ENCODE results near the gene NEURL2. TPM values are rescaled to one million over a fixed set of nuclear protein-coding genes. Genes with fewer than 3 reads are reported as not detected.
A peak's percentile ranks its signal among the peaks of the same experiment; 100 is the strongest.

NEURL2 gene
- total RNA-seq, 4 donors from 2014 or later: 4.1 to 6.5 (median 5.5) TPM

DNA sequence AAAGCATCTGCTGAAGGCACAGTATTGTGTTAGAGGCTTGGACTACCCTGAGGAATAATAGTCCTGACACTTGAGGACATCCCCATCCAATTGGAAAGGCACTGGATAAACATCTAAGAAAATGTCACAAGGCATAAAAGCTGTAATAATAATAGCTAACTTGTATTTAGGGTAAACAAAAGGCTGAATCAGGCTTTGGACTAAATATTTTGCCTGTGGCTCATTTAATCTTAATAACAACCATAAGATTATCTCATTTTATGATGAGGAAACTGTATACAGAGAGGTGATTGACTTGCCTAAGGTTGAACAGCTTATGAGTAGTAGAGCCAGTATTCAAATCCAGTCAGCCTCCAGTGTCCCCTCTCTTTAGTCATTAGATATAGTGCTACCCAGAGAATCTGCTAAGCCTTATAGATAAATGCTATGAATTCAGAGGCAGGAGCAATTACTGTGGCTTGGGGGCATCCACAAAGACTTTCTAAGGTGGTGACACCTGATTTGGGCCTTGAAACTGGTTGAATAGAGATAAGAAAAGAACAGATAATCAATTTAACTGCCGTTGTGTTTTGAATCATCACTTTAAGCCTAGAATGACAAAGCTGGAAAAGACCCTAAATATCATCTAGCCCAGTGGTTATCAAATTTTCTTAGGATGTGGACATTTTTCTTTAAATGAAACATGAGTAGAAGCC is 17.5 kb downstream of the NEURL2 start:
- Histone ChIP-seq H3K4me3 (no peak overlapping the region), H3K27me3 (no peaks in the 10 kb centered on the region), H3K36me3 (peaks cover 0 to 22% (median 5%) of the 10 kb centered on the region in 3 donors), H3K4me1 (no peaks in the 10 kb centered on the region), H3K27ac (peak overlapping the region in 1 of 4 donors; percentile 57), H3K9me3 (no peaks in the 10 kb centered on the region)
- no peak for DNase-seq
- intact Hi-C loops (cut with DNase I): no loop called here
- TF ChIP-seq, protein P1, sequence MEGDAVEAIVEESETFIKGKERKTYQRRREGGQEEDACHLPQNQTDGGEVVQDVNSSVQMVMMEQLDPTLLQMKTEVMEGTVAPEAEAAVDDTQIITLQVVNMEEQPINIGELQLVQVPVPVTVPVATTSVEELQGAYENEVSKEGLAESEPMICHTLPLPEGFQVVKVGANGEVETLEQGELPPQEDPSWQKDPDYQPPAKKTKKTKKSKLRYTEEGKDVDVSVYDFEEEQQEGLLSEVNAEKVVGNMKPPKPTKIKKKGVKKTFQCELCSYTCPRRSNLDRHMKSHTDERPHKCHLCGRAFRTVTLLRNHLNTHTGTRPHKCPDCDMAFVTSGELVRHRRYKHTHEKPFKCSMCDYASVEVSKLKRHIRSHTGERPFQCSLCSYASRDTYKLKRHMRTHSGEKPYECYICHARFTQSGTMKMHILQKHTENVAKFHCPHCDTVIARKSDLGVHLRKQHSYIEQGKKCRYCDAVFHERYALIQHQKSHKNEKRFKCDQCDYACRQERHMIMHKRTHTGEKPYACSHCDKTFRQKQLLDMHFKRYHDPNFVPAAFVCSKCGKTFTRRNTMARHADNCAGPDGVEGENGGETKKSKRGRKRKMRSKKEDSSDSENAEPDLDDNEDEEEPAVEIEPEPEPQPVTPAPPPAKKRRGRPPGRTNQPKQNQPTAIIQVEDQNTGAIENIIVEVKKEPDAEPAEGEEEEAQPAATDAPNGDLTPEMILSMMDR (IDR thresholded peaks at IDR 0.05): no peak
- WGBS, 2 donors: 73 to 83% methylated on average over 1 of the region's 1 CpG

DNA sequence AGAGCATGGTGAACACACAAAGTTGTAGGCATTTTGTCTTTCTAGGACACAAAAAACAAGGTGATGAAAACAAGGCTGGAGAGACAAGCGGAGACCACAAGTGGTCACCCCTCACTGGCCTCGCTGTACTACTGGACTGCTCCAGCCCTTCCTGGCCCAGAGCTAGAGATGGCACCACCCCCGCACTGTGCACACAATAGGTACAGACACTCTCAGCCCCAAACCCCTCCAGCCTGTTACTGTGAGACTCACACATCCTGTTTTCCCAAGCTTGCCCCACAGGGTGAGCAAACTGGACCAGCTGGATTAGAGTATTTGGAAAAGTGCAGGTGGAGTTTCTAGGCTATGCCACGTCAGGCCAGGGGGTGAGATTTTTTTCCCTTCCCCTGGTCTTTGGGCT is 18.4 kb downstream of the NEURL2 start:
- no peaks in the 10 kb centered on the region for H3K9me3 ChIP-seq
- no peak for DNase-seq
- no peaks in the 10 kb centered on the region for H3K4me1 ChIP-seq
- H3K4me3 ChIP-seq: no peak overlapping the region
- intact Hi-C loops (cut with DNase I): no loop called here
- 83 to 89% methylated on average over 4 of the region's 4 CpGs for WGBS, 2 donors
- H3K36me3 ChIP-seq: peaks cover 0 to 12% (median 5%) of the 10 kb centered on the region in 3 donors
- no peaks in the 10 kb centered on the region for H3K27me3 ChIP-seq
- peak overlapping the region in 2 of 4 donors; percentile 20 to 57 for H3K27ac ChIP-seq
- no peak for TF ChIP-seq POLR2A (IDR thresholded peaks at IDR 0.05)
- TF ChIP-seq, protein P1 (IDR thresholded peaks at IDR 0.05): no peak

DNA sequence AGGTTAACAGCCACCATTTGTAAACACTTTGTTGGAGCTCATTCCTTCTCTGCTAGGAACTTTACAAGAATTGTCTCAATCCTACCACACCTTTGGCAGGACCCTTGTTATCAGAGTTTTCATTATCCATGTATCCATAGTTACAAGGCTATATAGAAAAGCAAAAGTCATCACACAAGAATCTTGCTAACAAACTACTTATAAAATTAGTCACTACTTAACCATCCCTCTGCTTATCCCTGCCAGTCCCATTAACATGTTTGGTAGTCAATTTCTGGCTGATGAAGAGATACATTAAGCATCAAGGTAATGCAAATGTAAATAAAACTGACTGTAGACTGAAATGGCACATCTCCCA is 23.2 kb downstream of the NEURL2 start:
- no peaks in the 10 kb centered on the region for H3K9me3 ChIP-seq
- intact Hi-C loops (cut with DNase I): no loop called here
- no peaks in the 10 kb centered on the region for H3K27me3 ChIP-seq
- no peak overlapping the region for H3K27ac ChIP-seq
- H3K4me3 ChIP-seq: no peak overlapping the region
- no peaks in the 10 kb centered on the region for H3K36me3 ChIP-seq
- DNase-seq: no peak
- TF ChIP-seq, protein P1 (IDR thresholded peaks at IDR 0.05): no peak
- TF ChIP-seq POLR2A (IDR thresholded peaks at IDR 0.05): no peak
- no peaks in the 10 kb centered on the region for H3K4me1 ChIP-seq

DNA sequence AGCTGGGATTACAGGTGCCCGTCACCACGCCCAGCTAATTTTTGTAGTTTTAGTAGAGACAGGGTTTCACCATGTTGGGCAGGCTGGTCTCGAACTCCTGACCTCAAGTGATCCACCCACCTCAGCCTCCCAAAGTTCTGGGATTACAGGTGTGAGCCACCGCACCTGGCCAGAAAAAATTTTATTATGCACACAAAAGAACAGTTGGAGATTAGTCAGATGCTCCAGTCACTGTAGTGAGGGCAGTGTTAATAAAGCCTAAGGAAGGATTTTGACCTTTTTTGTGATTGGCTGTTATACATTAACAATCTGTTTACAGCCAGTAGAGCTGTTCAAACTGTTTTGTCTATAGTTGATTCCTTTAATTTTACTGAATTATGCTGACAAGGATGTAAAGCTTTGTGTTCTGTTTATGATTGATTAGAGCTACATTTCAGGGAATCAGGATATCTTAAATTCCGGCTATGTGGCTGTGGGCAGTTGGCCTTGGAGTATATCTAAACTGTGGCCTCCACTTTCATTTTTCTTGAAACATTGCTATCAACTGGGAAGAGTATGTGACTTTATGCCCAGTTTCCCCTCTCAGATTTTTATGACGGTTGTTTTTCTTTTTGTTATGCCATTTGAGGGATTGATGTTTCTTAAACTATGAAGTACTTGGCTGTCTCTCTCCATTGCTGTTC is 23.7 kb downstream of the NEURL2 start:
- Histone ChIP-seq H3K36me3 (no peaks in the 10 kb centered on the region), H3K27me3 (no peaks in the 10 kb centered on the region), H3K4me1 (no peaks in the 10 kb centered on the region), H3K27ac (no peak overlapping the region), H3K9me3 (no peaks in the 10 kb centered on the region), H3K4me3 (no peak overlapping the region)
- WGBS, 2 donors: 69 to 96% methylated on average over 6 of the region's 6 CpGs
- DNase-seq: no peak
- TF ChIP-seq POLR2A (IDR thresholded peaks at IDR 0.05): no peak
- TF ChIP-seq, protein P1 (IDR thresholded peaks at IDR 0.05): no peak
- intact Hi-C loops (cut with DNase I): no loop called here

DNA sequence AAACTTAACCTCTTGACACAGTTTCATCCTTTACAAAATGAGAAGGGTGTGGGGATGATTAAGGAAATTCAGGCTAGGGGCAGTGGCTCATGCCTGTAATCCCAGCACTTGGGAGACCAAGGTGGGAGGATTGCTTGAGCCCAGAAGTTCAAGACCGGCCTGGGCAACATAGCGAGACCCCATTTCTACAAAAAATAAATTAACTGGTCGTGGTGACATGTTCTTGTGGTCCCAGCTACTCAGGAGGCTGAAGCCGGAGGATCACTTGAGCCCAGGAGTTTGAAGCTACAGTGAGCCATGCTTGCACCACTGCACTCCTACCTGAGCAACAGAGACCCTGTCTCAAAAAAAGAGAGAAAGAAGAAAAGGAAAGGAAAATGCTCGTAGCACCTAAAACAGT is 24.6 kb downstream of the NEURL2 start:
- Histone ChIP-seq H3K27ac (no peak overlapping the region), H3K27me3 (no peaks in the 10 kb centered on the region), H3K9me3 (no peaks in the 10 kb centered on the region), H3K4me3 (no peak overlapping the region), H3K4me1 (no peaks in the 10 kb centered on the region), H3K36me3 (no peaks in the 10 kb centered on the region)
- DNase-seq: no peak
- whole genome bisulfite sequencing, 2 donors: 93 to 95% methylated on average over 5 of the region's 5 CpGs
- intact Hi-C loops (cut with DNase I): no loop called here
- TF ChIP-seq, protein P1 (IDR thresholded peaks at IDR 0.05): no peak
- TF ChIP-seq POLR2A (IDR thresholded peaks at IDR 0.05): no peak

Data from esophagus squamous epithelium (tissue), 5 donors.